Esophagus muscularis mucosa (tissue), 4 donors: Measurements from ENCODE around the gene TIGAR. TPM values are rescaled to one million over a fixed set of nuclear protein-coding genes. Genes with fewer than 3 reads are reported as not detected.

ENCODE experiments used
- DNase-seq: peaks from one replicate; pipeline ENCODE4 v3.0.0-alpha.2; 2017; ENCODE audit errors: extremely low spot score
- H3K27ac ChIP-seq, 4 donors: fragments of 200-600 bp; sonication (generic); replicated peaks in 1 of 4; 1 replicate in 3 of 4; 2 replicates in 1 of 4; pipeline ENCODE4 v1.5.1; 2016 to 2019; ENCODE audit warnings: mild to moderate bottlenecking in 1 of 4
- H3K27me3 ChIP-seq, 4 donors: fragments of 200-600 bp; sonication (generic); one replicate each; pipeline versions ENCODE4 v1.5.1 to v1.6.0; 2016 to 2019
- H3K36me3 ChIP-seq, 4 donors: fragments of 200-600 bp; sonication (generic); one replicate each; pipeline ENCODE4 v1.5.1; 2016 to 2019
- H3K4me1 ChIP-seq, 4 donors: fragments of 200-600 bp; sonication (generic); one replicate each; pipeline ENCODE4 v1.5.1; 2016 to 2019
- H3K4me3 ChIP-seq, 4 donors: fragments of 200-600 bp; sonication (generic); 1 replicate in 2 of 4; 2 replicates in 2 of 4; pipeline ENCODE4 v1.5.1; 2016 to 2019; ENCODE audit warnings: mild to moderate bottlenecking in 4 of 4, moderate library complexity in 1 of 4
- H3K9me3 ChIP-seq, 4 donors: fragments of 200-600 bp; sonication (generic); 1 replicate in 3 of 4; 2 replicates in 1 of 4; pipeline ENCODE4 v1.5.1; 2016 to 2019
- CTCF ChIP-seq, 3 experiments: fragments of 200-600 bp in 2 of 3; fragments of 450-650 bp in 1 of 3; sonication (generic) in 2 of 3; IDR thresholded peaks; one replicate each; pipeline ENCODE4 v1.5.1; 2017 to 2019; ENCODE audit warnings: antibody characterized with exemption in 3 of 3, mild to moderate bottlenecking in 2 of 3, moderate library complexity in 1 of 3
- EP300 ChIP-seq: sonication (generic); formaldehyde crosslinking; IDR thresholded peaks from one replicate; pipeline ENCODE4 v1.6.1; 2017; ENCODE audit warnings: antibody characterized with exemption
- POLR2A ChIP-seq: fragments of 450-650 bp; IDR thresholded peaks from one replicate; pipeline ENCODE4 v1.6.1; 2017; ENCODE audit warnings: antibody characterized with exemption, moderate library complexity, mild to moderate bottlenecking, low read depth
- POLR2AphosphoS5 ChIP-seq, 2 donors: sonication (generic); formaldehyde crosslinking; IDR thresholded peaks; one replicate each; pipeline ENCODE4 v1.6.1; 2017; ENCODE audit warnings: antibody characterized with exemption in 2 of 2
- WGBS: methylation state at CpG from one replicate; pipeline ENCODE4 v1.1.5; 2018; 5-methylcytosine and 5-hydroxymethylcytosine counted together
- intact Hi-C: fragments of 100-400 bp; cut with DNase I; formaldehyde crosslinking; loops from one replicate; pipeline ENCODE4 v1.15.1; 2023
- total RNA-seq, 4 donors: library from RNA; depleted of rRNA; stranded (reverse); fragments of >200 nt; gene quantifications; one replicate each; pipeline versions ENCODE4 v1.1.0 to v1.2.1, GENCODE V29; 2016

TIGAR gene
- total RNA-seq, 4 donors from 2014 or later, result 6.6 to 7.6 (median 7.4) TPM

- no peaks in the 10 kb centered on the region for H3K9me3 ChIP-seq
- H3K4me1 ChIP-seq, result peaks cover 24 to 32% (median 31%) of the 10 kb centered on the region in 4 donors
- H3K27me3 ChIP-seq, result no peaks in the 10 kb centered on the region
- no peak for DNase-seq
- peaks cover 0 to 22% (median 10%) of the 10 kb centered on the region in 4 donors for H3K36me3 ChIP-seq
- H3K4me3 ChIP-seq, result peak overlapping the region in 1 of 4 donors; percentile 33
- intact Hi-C loops, result loop anchor here (5.0 kb wide), 1 partner anchor 219 kb away; no protein-coding TSS in a partner anchor
- H3K27ac ChIP-seq, result peak overlapping the region in 2 of 4 donors; percentile 53 to 62
- no peak for TF ChIP-seq EP300
- TF ChIP-seq CTCF (IDR thresholded peaks at IDR 0.05), result no peak
- no peak for TF ChIP-seq POLR2AphosphoS5 (IDR thresholded peaks at IDR 0.05)
- TF ChIP-seq POLR2A, result no peak
- WGBS, result 76% methylated on average over 14 of the region's 14 CpGs
These were observed 12.6 kb upstream of the TIGAR start for GRCh38 chr12:4308334-4308950.

- Histone ChIP-seq H3K27me3 (no peaks in the 10 kb centered on the region), H3K4me3 (no peak overlapping the region), H3K9me3 (no peaks in the 10 kb centered on the region), H3K36me3 (peaks cover 0 to 5% (median 0%) of the 10 kb centered on the region in 4 donors), H3K4me1 (peaks cover 11 to 17% (median 16%) of the 10 kb centered on the region in 4 donors), H3K27ac (no peak overlapping the region)
- no peak for DNase-seq
- intact Hi-C loops, result no loop called here
- WGBS, result 88% methylated on average over 5 of the region's 5 CpGs
- no peak for TF ChIP-seq POLR2A
- no peak for TF ChIP-seq POLR2AphosphoS5 (IDR thresholded peaks at IDR 0.05)
- TF ChIP-seq CTCF (IDR thresholded peaks at IDR 0.05), result no peak
- no peak for TF ChIP-seq EP300
These were observed 9.2 kb upstream of the TIGAR start for GRCh38 chr12:4311776-4312175.

GRCh38 chr12:4312251-4312650, 8.8 kb upstream of the TIGAR start:
- TF ChIP-seq EP300, result no peak
- no peak for TF ChIP-seq POLR2A
- no peak for TF ChIP-seq CTCF (IDR thresholded peaks at IDR 0.05)
- TF ChIP-seq POLR2AphosphoS5 (IDR thresholded peaks at IDR 0.05), result no peak
- peaks cover 9 to 13% (median 13%) of the 10 kb centered on the region in 4 donors for H3K4me1 ChIP-seq
- no peak for DNase-seq
- H3K27ac ChIP-seq, result no peak overlapping the region
- 88% methylated on average over 2 of the region's 2 CpGs for WGBS
- intact Hi-C loops, result no loop called here
- H3K27me3 ChIP-seq, result no peaks in the 10 kb centered on the region
- no peaks in the 10 kb centered on the region for H3K9me3 ChIP-seq
- H3K4me3 ChIP-seq, result no peak overlapping the region
- H3K36me3 ChIP-seq, result peaks cover 0 to 5% (median 0%) of the 10 kb centered on the region in 4 donors

- Histone ChIP-seq H3K27ac (peak overlapping the region; percentile 84 to 98 (median 92)), H3K4me3 (peak overlapping the region; percentile 74 to 93 (median 82)), H3K4me1 (peaks cover 6 to 37% (median 27%) of the 10 kb centered on the region in 4 donors), H3K9me3 (no peaks in the 10 kb centered on the region), H3K36me3 (no peaks in the 10 kb centered on the region), H3K27me3 (no peaks in the 10 kb centered on the region)
- intact Hi-C loops, result no loop called here
- whole genome bisulfite sequencing, result 2% methylated on average over 8 of the region's 13 CpGs
- DNase-seq, result no peak
- TF ChIP-seq POLR2AphosphoS5 (IDR thresholded peaks at IDR 0.05) (no peak), CTCF (IDR thresholded peaks at IDR 0.05) (no peak), EP300 (no peak), POLR2A (no peak)
These were observed 538 bp upstream of the TIGAR start for GRCh38 chr12:4320497-4320852.
